DOHH2 (cell line): Measurements from ENCODE around the gene TRAF2.
A peak's percentile ranks its signal among the peaks of the same experiment; 100 is the strongest.

ENCODE experiments used
- H3F3A ChIP-seq: fragments of 200-600 bp; sonication (generic), shearing (Covaris generic); 2 replicates; pipeline ENCODE4 v1.6.0; 2016; ENCODE audit warnings: antibody characterized with exemption, mild to moderate bottlenecking; ENCODE audit not compliant: control insufficient read depth, insufficient read depth
- H3K27ac ChIP-seq: fragments of 200-600 bp; sonication (generic); 2 replicates; pipeline ENCODE4 v1.5.1; 2014; ENCODE audit warnings: low read depth, mild to moderate bottlenecking, low read length, moderate library complexity
- H3K27me3 ChIP-seq: fragments of 200-600 bp; sonication (generic); 2 replicates; pipeline ENCODE4 v1.6.1; 2014; ENCODE audit warnings: mild to moderate bottlenecking, low read length, mixed read lengths; ENCODE audit not compliant: control insufficient read depth
- H3K36me3 ChIP-seq: fragments of 200-600 bp; sonication (generic); 2 replicates; pipeline ENCODE4 v1.6.1; 2014; ENCODE audit warnings: mild to moderate bottlenecking, low read length, moderate library complexity, mixed read lengths; ENCODE audit not compliant: control insufficient read depth
- H3K4me1 ChIP-seq: fragments of 200-600 bp; sonication (generic); 2 replicates; pipeline ENCODE4 v1.6.1; 2014; ENCODE audit warnings: mild to moderate bottlenecking, low read length, mixed read lengths; ENCODE audit not compliant: control insufficient read depth
- H3K4me2 ChIP-seq: fragments of 200-600 bp; sonication (generic); 2 replicates; pipeline ENCODE4 v1.6.0; 2014; ENCODE audit warnings: mild to moderate bottlenecking, low read length, moderate library complexity
- H3K4me3 ChIP-seq: fragments of 200-600 bp; sonication (generic); 2 replicates; pipeline ENCODE4 v1.5.1; 2014; ENCODE audit warnings: mild to moderate bottlenecking, low read length, mixed read lengths
- H3K79me2 ChIP-seq: fragments of 200-600 bp; sonication (generic); 2 replicates; pipeline ENCODE4 v1.6.1; 2014; ENCODE audit warnings: mild to moderate bottlenecking, low read length, mixed read lengths; ENCODE audit not compliant: control insufficient read depth
- H3K9me2 ChIP-seq: fragments of 200-600 bp; sonication (generic); replicated peaks from 2 replicates; pipeline ENCODE4 v1.6.1; 2014; ENCODE audit warnings: mild to moderate bottlenecking, low read length, mixed read lengths; ENCODE audit not compliant: control insufficient read depth
- H3K9me3 ChIP-seq: fragments of 200-600 bp; sonication (generic); 2 replicates; pipeline ENCODE4 v1.6.1; 2014; ENCODE audit warnings: antibody characterized with exemption, low read length, mixed read lengths; ENCODE audit not compliant: control insufficient read depth, insufficient read depth
- H4K20me1 ChIP-seq: fragments of 200-600 bp; sonication (generic); 2 replicates; pipeline ENCODE4 v1.6.0; 2014; ENCODE audit warnings: low read depth, mild to moderate bottlenecking, antibody characterized with exemption, low read length, moderate library complexity; ENCODE audit not compliant: control insufficient read depth, insufficient read depth
- EZH2phosphoT487 ChIP-seq: fragments of 200-600 bp; sonication (generic); IDR thresholded peaks from 2 replicates; pipeline ENCODE4 v1.6.1; 2017; ENCODE audit warnings: borderline replicate concordance, mild to moderate bottlenecking, antibody characterized with exemption, low read length, moderate library complexity, mixed read lengths
- TF ChIP-seq, protein P1 (sequence below): fragments of 200-600 bp; sonication (generic); IDR thresholded peaks from one replicate; pipeline ENCODE4 v1.5.1; 2014; ENCODE audit warnings: antibody characterized with exemption, mild to moderate bottlenecking, low read depth, low read length; ENCODE audit not compliant: poor library complexity, severe bottlenecking

TRAF2 gene

GRCh38 chr9:136950656-136951276, 64.5 kb downstream of the TRAF2 start:
- no peaks in the 10 kb centered on the region for H3K36me3 ChIP-seq
- H3K9me2 ChIP-seq = no peaks in the 10 kb centered on the region
- H3K27ac ChIP-seq = peak overlapping the region; percentile 59
- H3F3A ChIP-seq = no peaks in the 10 kb centered on the region; the same call in 1 of the 2 replicates
- TF ChIP-seq, protein P1, sequence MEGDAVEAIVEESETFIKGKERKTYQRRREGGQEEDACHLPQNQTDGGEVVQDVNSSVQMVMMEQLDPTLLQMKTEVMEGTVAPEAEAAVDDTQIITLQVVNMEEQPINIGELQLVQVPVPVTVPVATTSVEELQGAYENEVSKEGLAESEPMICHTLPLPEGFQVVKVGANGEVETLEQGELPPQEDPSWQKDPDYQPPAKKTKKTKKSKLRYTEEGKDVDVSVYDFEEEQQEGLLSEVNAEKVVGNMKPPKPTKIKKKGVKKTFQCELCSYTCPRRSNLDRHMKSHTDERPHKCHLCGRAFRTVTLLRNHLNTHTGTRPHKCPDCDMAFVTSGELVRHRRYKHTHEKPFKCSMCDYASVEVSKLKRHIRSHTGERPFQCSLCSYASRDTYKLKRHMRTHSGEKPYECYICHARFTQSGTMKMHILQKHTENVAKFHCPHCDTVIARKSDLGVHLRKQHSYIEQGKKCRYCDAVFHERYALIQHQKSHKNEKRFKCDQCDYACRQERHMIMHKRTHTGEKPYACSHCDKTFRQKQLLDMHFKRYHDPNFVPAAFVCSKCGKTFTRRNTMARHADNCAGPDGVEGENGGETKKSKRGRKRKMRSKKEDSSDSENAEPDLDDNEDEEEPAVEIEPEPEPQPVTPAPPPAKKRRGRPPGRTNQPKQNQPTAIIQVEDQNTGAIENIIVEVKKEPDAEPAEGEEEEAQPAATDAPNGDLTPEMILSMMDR = no peak
- TF ChIP-seq EZH2phosphoT487 = no peak
- H3K4me2 ChIP-seq = peak overlapping the region; percentile 91
- H3K9me3 ChIP-seq = no peaks in the 10 kb centered on the region
- H3K79me2 ChIP-seq = no peaks in the 10 kb centered on the region
- peak overlapping the region; percentile 79 for H3K4me3 ChIP-seq
- no peaks in the 10 kb centered on the region for H4K20me1 ChIP-seq
- peaks cover 15% of the 10 kb centered on the region for H3K4me1 ChIP-seq
- H3K27me3 ChIP-seq = no peaks in the 10 kb centered on the region

DNA sequence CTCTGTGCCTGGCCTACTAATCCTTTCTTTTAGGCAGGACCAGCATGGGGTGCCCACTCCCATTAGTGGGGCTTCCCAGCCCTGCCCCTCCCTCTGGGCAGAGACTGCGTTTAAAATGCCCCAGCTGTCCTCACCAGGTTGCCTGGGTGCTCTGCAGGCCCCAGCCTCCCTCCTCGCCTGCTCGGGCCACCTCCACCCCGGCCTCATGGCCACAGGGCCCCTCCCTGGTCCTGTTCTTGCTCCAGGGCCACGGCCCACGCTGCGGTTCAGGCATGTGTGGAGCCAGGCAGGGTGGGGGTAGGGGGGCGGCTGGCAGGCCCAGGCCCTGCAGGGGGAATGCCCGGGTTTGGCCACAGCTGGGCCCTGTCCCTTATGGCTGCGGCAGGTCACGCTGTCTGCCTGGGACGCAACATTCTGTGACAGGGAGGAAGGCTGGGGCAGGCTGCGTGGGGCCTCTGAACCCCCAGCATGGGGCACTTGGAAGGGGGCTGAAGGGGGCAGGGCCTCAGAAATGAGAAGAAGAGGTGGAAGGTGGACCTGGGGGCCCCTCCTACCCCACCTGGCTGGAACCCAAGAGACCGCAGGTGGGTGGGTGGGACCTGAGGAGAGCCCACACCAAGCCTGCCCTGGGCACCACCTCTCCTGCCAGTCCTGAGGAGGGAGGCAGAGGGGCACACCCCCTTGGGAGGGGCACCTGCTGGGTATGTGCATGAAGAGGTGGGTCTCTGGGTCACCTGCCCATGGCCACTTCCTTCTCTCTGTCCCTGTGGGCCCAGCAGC, 65.4 kb downstream of the TRAF2 start, which contains the start of gene LCN12:
Gene LCN12 (plus strand): TSS at position 733 of the 780 bp plus-strand sequence. CDS start 55 bp downstream, outside the sequence.
- H3K27ac ChIP-seq = no peak within 1 kb of the TSS
- no peak within 1 kb of the TSS for H3K4me2 ChIP-seq
- H3K9me3 ChIP-seq = no peaks in the 10 kb centered on the region
- H3K79me2 ChIP-seq = no peaks in the 10 kb centered on the region
- H3K27me3 ChIP-seq = no peaks in the 10 kb centered on the region
- H4K20me1 ChIP-seq = no peaks in the 10 kb centered on the region
- H3F3A ChIP-seq = no peaks in the 10 kb centered on the region; the same call in 1 of the 2 replicates
- no peaks in the 10 kb centered on the region for H3K36me3 ChIP-seq
- H3K4me3 ChIP-seq = no peak within 1 kb of the TSS
- no peak for TF ChIP-seq EZH2phosphoT487
- TF ChIP-seq, protein P1 = no peak
- H3K9me2 ChIP-seq = no peaks in the 10 kb centered on the region
- peaks cover 15% of the 10 kb centered on the region for H3K4me1 ChIP-seq

- H3K4me1 ChIP-seq = peaks cover 15% of the 10 kb centered on the region
- no peak overlapping the region for H3K4me3 ChIP-seq
- H3K27ac ChIP-seq = no peak overlapping the region
- no peaks in the 10 kb centered on the region for H3K36me3 ChIP-seq
- H3K4me2 ChIP-seq = no peak overlapping the region
- H3K79me2 ChIP-seq = no peaks in the 10 kb centered on the region
- no peaks in the 10 kb centered on the region for H3K9me2 ChIP-seq
- no peaks in the 10 kb centered on the region for H4K20me1 ChIP-seq
- no peak for TF ChIP-seq EZH2phosphoT487
- H3K9me3 ChIP-seq = no peaks in the 10 kb centered on the region
- no peaks in the 10 kb centered on the region for H3K27me3 ChIP-seq
- H3F3A ChIP-seq = no peaks in the 10 kb centered on the region; the same call in 1 of the 2 replicates
Measured at GRCh38 chr9:136952321-136952850, 66.1 kb downstream of the TRAF2 start.
